Bronchial epithelial cell (primary cell): ENCODE results near the gene ZNF850. TPM values are rescaled to one million over a fixed set of nuclear protein-coding genes. Genes with fewer than 3 reads are reported as not detected.
A peak's percentile ranks its signal among the peaks of the same experiment; 100 is the strongest.

Source experiments
- DNase-seq: peaks from one replicate; pipeline ENCODE4 v3.0.0-alpha.2; 2010; ENCODE audit warnings: low read depth
- FAIRE-seq: peaks from 2 replicates; lab custom pipeline; 2011; peaks lifted over from hg19 to GRCh38; lab: Jason Lieb, UNC
- H3K27me3 ChIP-seq: 2 replicates; pipeline ENCODE4 v1.5.1; 2011; ENCODE audit warnings: low read length; ENCODE audit not compliant: control insufficient read depth, insufficient read depth
- H3K36me3 ChIP-seq: 2 replicates; pipeline ENCODE4 v1.5.1; 2011; ENCODE audit warnings: low read length; ENCODE audit not compliant: control insufficient read depth, insufficient read depth
- H3K4me3 ChIP-seq: 2 replicates; pipeline ENCODE4 v1.5.1; 2011; ENCODE audit warnings: mild to moderate bottlenecking, low read depth, low read length, control low read depth
- total RNA-seq: library from RNA; depleted of rRNA; stranded (reverse); fragments of >200 nt; gene quantifications from 2 replicates; pipeline ENCODE4 v1.2.1, GENCODE V29; 2014
- TF ChIP-seq, protein P1 (sequence below): IDR thresholded peaks from 2 replicates; pipeline ENCODE4 v1.5.1; 2011; ENCODE audit warnings: mild to moderate bottlenecking, moderate library complexity, low read length, control low read depth, inconsistent platforms; ENCODE audit not compliant: insufficient read depth, severe bottlenecking

ZNF850 gene
- total RNA-seq, 1 donor from 2014 or later = 1.6 TPM

GRCh38 chr19:36687214-36688056 is 85.2 kb downstream of the ZNF850 start, which contains the start of gene ZNF567:
ZNF567 (plus strand) TSS chr19:36687612; CDS start chr19:36694868, 7,256 bp downstream.
- Histone ChIP-seq H3K4me3 (peak within 1 kb of the TSS; percentile 76), H3K36me3 (peaks cover 8% of the 10 kb centered on the region), H3K27me3 (no peaks in the 10 kb centered on the region)
- no peak for FAIRE-seq
- DNase-seq = peak; percentile 89
- TF ChIP-seq, protein P1, sequence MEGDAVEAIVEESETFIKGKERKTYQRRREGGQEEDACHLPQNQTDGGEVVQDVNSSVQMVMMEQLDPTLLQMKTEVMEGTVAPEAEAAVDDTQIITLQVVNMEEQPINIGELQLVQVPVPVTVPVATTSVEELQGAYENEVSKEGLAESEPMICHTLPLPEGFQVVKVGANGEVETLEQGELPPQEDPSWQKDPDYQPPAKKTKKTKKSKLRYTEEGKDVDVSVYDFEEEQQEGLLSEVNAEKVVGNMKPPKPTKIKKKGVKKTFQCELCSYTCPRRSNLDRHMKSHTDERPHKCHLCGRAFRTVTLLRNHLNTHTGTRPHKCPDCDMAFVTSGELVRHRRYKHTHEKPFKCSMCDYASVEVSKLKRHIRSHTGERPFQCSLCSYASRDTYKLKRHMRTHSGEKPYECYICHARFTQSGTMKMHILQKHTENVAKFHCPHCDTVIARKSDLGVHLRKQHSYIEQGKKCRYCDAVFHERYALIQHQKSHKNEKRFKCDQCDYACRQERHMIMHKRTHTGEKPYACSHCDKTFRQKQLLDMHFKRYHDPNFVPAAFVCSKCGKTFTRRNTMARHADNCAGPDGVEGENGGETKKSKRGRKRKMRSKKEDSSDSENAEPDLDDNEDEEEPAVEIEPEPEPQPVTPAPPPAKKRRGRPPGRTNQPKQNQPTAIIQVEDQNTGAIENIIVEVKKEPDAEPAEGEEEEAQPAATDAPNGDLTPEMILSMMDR = peak; percentile 33

GRCh38 chr19:36686365-36687213 is 86.0 kb downstream of the ZNF850 start:
- Histone ChIP-seq H3K27me3 (no peaks in the 10 kb centered on the region), H3K36me3 (peaks cover 6% of the 10 kb centered on the region), H3K4me3 (peak overlapping the region; percentile 76)
- TF ChIP-seq, protein P1 = no peak
- FAIRE-seq (no peak), DNase-seq (peak; percentile 6)

- Histone ChIP-seq H3K4me3 (no peak overlapping the region), H3K27me3 (no peaks in the 10 kb centered on the region), H3K36me3 (peaks cover 5% of the 10 kb centered on the region)
- TF ChIP-seq, protein P1 = no peak
- no peak for DNase-seq
- FAIRE-seq = no peak
These were observed 86.8 kb downstream of the ZNF850 start for GRCh38 chr19:36685835-36686234.

GRCh38 chr19:36679455-36679854 is 93.2 kb downstream of the ZNF850 start:
- DNase-seq (no peak), FAIRE-seq (no peak)
- Histone ChIP-seq H3K4me3 (no peak overlapping the region), H3K27me3 (no peaks in the 10 kb centered on the region), H3K36me3 (peaks cover 1% of the 10 kb centered on the region)
- TF ChIP-seq, protein P1 = no peak

DNA sequence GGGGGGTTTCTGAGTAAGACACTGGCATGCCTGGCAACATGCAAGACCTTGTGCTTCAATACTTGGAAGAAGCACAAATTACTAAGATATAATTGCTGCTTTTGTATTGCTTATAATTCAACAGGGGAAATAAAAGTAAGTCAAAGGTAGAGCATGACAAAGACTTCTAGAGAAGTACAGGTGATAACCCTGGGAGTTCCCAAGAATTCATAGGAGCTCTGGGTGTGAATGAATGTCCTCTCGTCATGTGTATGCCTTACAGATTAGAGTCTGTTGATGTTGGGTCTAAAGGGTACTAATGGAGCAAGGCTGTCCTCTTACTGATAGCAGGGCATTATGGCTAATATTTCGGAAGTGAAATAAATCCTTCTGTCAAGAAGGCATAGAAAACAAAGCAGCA is 98.4 kb downstream of the ZNF850 start:
- no peak for FAIRE-seq

More for the DNA sequence above, 98.4 kb downstream of the ZNF850 start:
- H3K4me3 ChIP-seq = no peak overlapping the region
- DNase-seq = no peak
- H3K27me3 ChIP-seq = no peaks in the 10 kb centered on the region
- TF ChIP-seq, protein P1 = no peak
- H3K36me3 ChIP-seq = no peaks in the 10 kb centered on the region
